ENCODE data around the gene MAU2. TPM values are rescaled to one million over a fixed set of nuclear protein-coding genes. Genes with fewer than 3 reads are reported as not detected.
A peak's percentile ranks its signal among the peaks of the same experiment; 100 is the strongest.
"Not testable (repeated sequence)": the region's sequence is repeated elsewhere in the genome, so short reads cannot be mapped to it uniquely, and the experiment has no call there.

The MAU2 gene
- total and polyA plus RNA-seq, 10 of the 15 experiments (the other 5 are each of a cell fraction or from before 2014, with no cell fraction given): 1.8 to 47.2 (median 22.1) TPM

GRCh38 chr19:19380316-19380715 is 59.7 kb downstream of the MAU2 start:
- ChIA-PET RAD21 (ENCODE audit: unreplicated experiment) (interaction anchor here (1.3 to 1.9 kb wide), 2 partner anchors 25 to 110 kb away, joined by 5 to 6 read pairs; partner anchors contain the start of gene GATAD2A), POLR2A (interaction anchor here (1.3 kb wide), 1 partner anchor 16 kb away, joined by 4 read pairs; no protein-coding TSS in a partner anchor), SMC1A (ENCODE audit: uncharacterized antibody, unreplicated experiment) (interaction anchor here (0.6 to 1.5 kb wide), 3 partner anchors 25 to 109 kb away, joined by 3 to 4 read pairs (median 3); partner anchors contain the start of gene GATAD2A), CTCF (interaction anchor here (0.7 to 1.0 kb wide), 3 partner anchors 11 to 27 kb away, joined by 3 read pairs; no protein-coding TSS in a partner anchor)
- WGBS (ENCODE audit: insufficient coverage, insufficient replicate concordance, low lambda C conversion rate, missing lambda C conversion rate): 81% methylated on average over 12 of the region's 12 CpGs
- H3K36me3 ChIP-seq (ENCODE audit: control insufficient read depth in 2 of 2, insufficient read depth in 2 of 2, low read length in 1 of 2); H4K20me1 ChIP-seq (ENCODE audit: control insufficient read depth, insufficient read depth); H3K27me3 ChIP-seq (replicated peaks in 1 of 2; ENCODE audit: control insufficient read depth in 2 of 2, insufficient read depth in 2 of 2, low read length in 1 of 2); H3K4me3 ChIP-seq; H3K4me2 ChIP-seq (ENCODE audit: control insufficient read depth, insufficient read depth); H3K9me3 ChIP-seq (replicated peaks; ENCODE audit: control insufficient read depth, insufficient read depth, low read length); in situ Hi-C loops (cut with MboI); BruUV-seq (replicated peaks); H3K9ac ChIP-seq (ENCODE audit: control insufficient read depth, insufficient read depth, low read length); DNase-seq (ENCODE audit: low read depth, low spot score); FAIRE-seq; H2AFZ ChIP-seq (ENCODE audit: control insufficient read depth, low read depth, low read length); H3K79me2 ChIP-seq (ENCODE audit: control insufficient read depth, insufficient read depth, low read length); H3K27ac ChIP-seq (ENCODE audit: control insufficient read depth, insufficient read depth); H3K4me1 ChIP-seq (ENCODE audit: control insufficient read depth, insufficient read depth, low read length); ATAC-seq; intact Hi-C loops (cut with micrococcal nuclease; ENCODE audit: unreplicated experiment): not testable (repeated sequence)

GRCh38 chr19:19381007-19381926 is 60.6 kb downstream of the MAU2 start:
- no peak overlapping the region for H2AFZ ChIP-seq (ENCODE audit: control insufficient read depth, low read depth, low read length)
- H3K79me2 ChIP-seq (ENCODE audit: control insufficient read depth, insufficient read depth, low read length): peaks cover 3% of the 10 kb centered on the region
- no peak overlapping the region for H3K9ac ChIP-seq (ENCODE audit: control insufficient read depth, insufficient read depth, low read length)
- no peak overlapping the region for H3K4me3 ChIP-seq
- H3K27me3 ChIP-seq (replicated peaks in 1 of 2; ENCODE audit: control insufficient read depth in 2 of 2, insufficient read depth in 2 of 2, low read length in 1 of 2): no peaks in the 10 kb centered on the region
- H3K4me1 ChIP-seq (ENCODE audit: control insufficient read depth, insufficient read depth, low read length): peaks cover 10% of the 10 kb centered on the region
- intact Hi-C loops (cut with micrococcal nuclease; ENCODE audit: unreplicated experiment) (no loop called here), in situ Hi-C loops (cut with MboI) (no loop called here)
- H3K4me2 ChIP-seq (ENCODE audit: control insufficient read depth, insufficient read depth): no peak overlapping the region
- WGBS (ENCODE audit: insufficient coverage, insufficient replicate concordance, low lambda C conversion rate, missing lambda C conversion rate): 67% methylated on average over 11 of the region's 11 CpGs
- ChIA-PET RAD21 (ENCODE audit: unreplicated experiment) (interaction anchor here (1.9 kb wide), 1 partner anchor 24 kb away, joined by 6 read pairs; the partner anchor contains the start of gene GATAD2A), SMC1A (ENCODE audit: uncharacterized antibody, unreplicated experiment) (interaction anchor here (0.6 to 1.5 kb wide), 4 partner anchors 14 to 108 kb away, joined by 3 to 4 read pairs (median 4); partner anchors contain the start of gene GATAD2A), POLR2A (no interaction called here), CTCF (interaction anchor here (1.3 to 1.6 kb wide), 2 partner anchors 17 to 26 kb away, joined by 3 to 5 read pairs; no protein-coding TSS in a partner anchor)
- DNase-seq (ENCODE audit: low read depth, low spot score) (no peak), FAIRE-seq (no peak), ATAC-seq (no peak)
- no TSS peak for BruUV-seq (replicated peaks)
- H3K36me3 ChIP-seq (ENCODE audit: control insufficient read depth in 2 of 2, insufficient read depth in 2 of 2, low read length in 1 of 2): no peaks in the 10 kb centered on the region
- no peaks in the 10 kb centered on the region for H4K20me1 ChIP-seq (ENCODE audit: control insufficient read depth, insufficient read depth)
- no peaks in the 10 kb centered on the region for H3K9me3 ChIP-seq (replicated peaks; ENCODE audit: control insufficient read depth, insufficient read depth, low read length)
- no peak overlapping the region for H3K27ac ChIP-seq (ENCODE audit: control insufficient read depth, insufficient read depth)
- TF ChIP-seq ZBTB33 (IDR thresholded peaks at IDR 0.05) (no peak), NR2C1 (IDR thresholded peaks at IDR 0.05) (no peak), MTA2 (IDR thresholded peaks at IDR 0.05; ENCODE audit: low read depth) (peak; percentile 15; the same call in 1 of the 2 replicates), MEF2A (IDR thresholded peaks at IDR 0.05; ENCODE audit: insufficient read depth, low read depth, low read length) (no peak), NBN (IDR thresholded peaks at IDR 0.05) (no peak), POU2F2 (IDR thresholded peaks at IDR 0.05; ENCODE audit: borderline replicate concordance, low read depth, low read length) (no peak), SPI1 (IDR thresholded peaks at IDR 0.05; ENCODE audit: borderline replicate concordance, insufficient read depth, low read depth, low read length) (peak; percentile 36; the same call in 1 of the 2 replicates), FOS (IDR thresholded peaks at IDR 0.05; ENCODE audit: borderline replicate concordance, extremely low read depth, insufficient read length) (no peak), CBX5 (IDR thresholded peaks at IDR 0.05; ENCODE audit: low read depth) (no peak), TCF12 (IDR thresholded peaks at IDR 0.05; ENCODE audit: low read depth, low read length) (peak; percentile 33; the same call in 1 of the 2 replicates), ZNF384 (IDR thresholded peaks at IDR 0.05; ENCODE audit: borderline replicate concordance, low read depth, low read length) (no peak)
